ENCODE results near the gene LRBA. TPM values are rescaled to one million over a fixed set of nuclear protein-coding genes. Genes with fewer than 3 reads are reported as not detected.

Gene LRBA
- total and polyA plus RNA-seq, 2 of the 4 experiments (the other 2 are of a cell fraction): 10.2 to 51.6 TPM

GRCh38 chr4:150794706-150795105 lies 220.4 kb downstream of the LRBA start:
- no peak overlapping the region for H4K5ac ChIP-seq (ENCODE audit: low read depth, low read length)
- no peaks in the 10 kb centered on the region for H4K20me1 ChIP-seq (ENCODE audit: insufficient read depth, low read length)
- in situ Hi-C loops (cut with MboI; ENCODE audit: low sequenced_read_pairs): no loop called here
- intact Hi-C loops (cut with micrococcal nuclease): no loop called here
- no peak overlapping the region for H3K4me3 ChIP-seq (ENCODE audit: insufficient read depth, low read depth, low read length)
- no TSS peak for BruUV-seq (replicated peaks)
- H2AK5ac ChIP-seq (ENCODE audit: low read depth, low read length): no peak overlapping the region
- DNase-seq: peak; percentile 8
- H3K4ac ChIP-seq (ENCODE audit: low read depth, low read length): no peak overlapping the region
- no peaks in the 10 kb centered on the region for H3K27me3 ChIP-seq (ENCODE audit: control insufficient read depth, insufficient read depth, low read length)
- dilution Hi-C loops (cut with HindIII; ENCODE audit: low sequenced_read_pairs, unreplicated experiment): no loop called here
- no CpG with 5 or more reads among the region's 2 CpGs for WGBS, 2 experiments (ENCODE audit: extremely low coverage in 2 of 2, insufficient read length in 1 of 2)
- no peak overlapping the region for H3K27ac ChIP-seq (ENCODE audit: insufficient read depth, low read length)
- POLR2A ChIA-PET (ENCODE audit: unreplicated experiment): no interaction called here
- no peak overlapping the region for H2BK15ac ChIP-seq (ENCODE audit: low read depth, low read length)
- no peak overlapping the region for H3K18ac ChIP-seq (ENCODE audit: low read depth, low read length)
- CTCF ChIA-PET: no interaction called here
- H3K23ac ChIP-seq (ENCODE audit: low read depth, low read length): no peak overlapping the region
- no peak overlapping the region for H2BK5ac ChIP-seq (ENCODE audit: low read depth, low read length, poor library complexity, severe bottlenecking)
- no peaks in the 10 kb centered on the region for H3K36me3 ChIP-seq (ENCODE audit: control insufficient read depth, insufficient read depth, low read length)
- TF ChIP-seq MAFK (IDR thresholded peaks at IDR 0.05; ENCODE audit: low read depth, low read length): no peak
- no peak for TF ChIP-seq BHLHE40 (IDR thresholded peaks at IDR 0.05; ENCODE audit: low read depth, low read length)
- TF ChIP-seq MXI1 (IDR thresholded peaks at IDR 0.05; ENCODE audit: borderline replicate concordance, low read depth, low read length): no peak
- TF ChIP-seq POLR2A (IDR thresholded peaks at IDR 0.05; ENCODE audit: low read depth, low read length): no peak
- TF ChIP-seq ELK1 (IDR thresholded peaks at IDR 0.05; ENCODE audit: borderline replicate concordance, low read depth, low read length): no peak
- TF ChIP-seq CTCF (conservative IDR thresholded peaks at IDR 0.05; ENCODE audit: low read depth, low read length): no peak
- TF ChIP-seq RAD21 (IDR thresholded peaks at IDR 0.05; ENCODE audit: low read length): no peak
- H3K9me1 ChIP-seq (ENCODE audit: insufficient read depth, low read length): no peaks in the 10 kb centered on the region
- H3K79me1 ChIP-seq (ENCODE audit: low read depth in 1 of 2, low read length in 2 of 2): no peaks in the 10 kb centered on the region
- no peak overlapping the region for H2BK120ac ChIP-seq (ENCODE audit: low read depth, low read length)
- H2AFZ ChIP-seq (replicated peaks; ENCODE audit: low read length, poor library complexity): no peak overlapping the region
- ATAC-seq (ENCODE audit: low read depth): no peak
- H3K4me2 ChIP-seq (ENCODE audit: low read depth, low read length): no peak overlapping the region
- H3K9me3 ChIP-seq (ENCODE audit: control insufficient read depth, insufficient read depth, low read length): no peaks in the 10 kb centered on the region
- H3K56ac ChIP-seq (ENCODE audit: extremely low read depth, insufficient read depth, low read length): no peak overlapping the region
- no peak overlapping the region for H4K8ac ChIP-seq (ENCODE audit: low read depth in 2 of 2, low read length in 2 of 2)
- no peaks in the 10 kb centered on the region for H3K4me1 ChIP-seq (ENCODE audit: control insufficient read depth, insufficient read depth, low read length)
- no peak overlapping the region for H2AK9ac ChIP-seq (replicated peaks; ENCODE audit: low read depth, low read length, poor library complexity)
- H4K91ac ChIP-seq (ENCODE audit: insufficient read depth, low read depth, low read length): no peak overlapping the region
- no peak overlapping the region for H3K9ac ChIP-seq (ENCODE audit: low read depth, low read length)
- no peak overlapping the region for H3K14ac ChIP-seq (replicated peaks; ENCODE audit: low read depth, low read length)
- H2BK20ac ChIP-seq (ENCODE audit: low read depth, low read length): no peak overlapping the region
